GM10248 (cell line): ENCODE measurements around the gene AKAP14.

Experiments used
- CTCF ChIA-PET: fragments of 300-600 bp; sonication (Branson Sonifier 250); formaldehyde crosslinking; extraction: SDS; loops from one replicate; lab custom pipeline; 2021; ENCODE audit warnings: antibody characterized with exemption; lab: Yijun Ruan, JAX
- POLR2A ChIA-PET: fragments of 350-650 bp; sonication (Branson Sonifier 250); formaldehyde crosslinking; extraction: SDS; loops from one replicate; lab custom pipeline; 2020; ENCODE audit warnings: antibody characterized with exemption; lab: Yijun Ruan, JAX
- DNase-seq: peaks from one replicate; pipeline ENCODE4 v3.0.0; 2012; ENCODE audit errors: extremely low spot score
- TF ChIP-seq, protein P1 (sequence below): IDR thresholded peaks from 2 replicates; pipeline ENCODE4 v1.5.1; 2012; ENCODE audit warnings: mild to moderate bottlenecking, low read depth; ENCODE audit errors: extremely low read depth, missing control alignments, control extremely low read depth

Gene AKAP14

GRCh38 chrX:119895843-119896326, at the start of gene AKAP14:
AKAP14 (plus strand) TSS chrX:119895893; CDS start chrX:119903224, 7,331 bp downstream.
- POLR2A ChIA-PET, result no interaction called here
- TF ChIP-seq, protein P1, sequence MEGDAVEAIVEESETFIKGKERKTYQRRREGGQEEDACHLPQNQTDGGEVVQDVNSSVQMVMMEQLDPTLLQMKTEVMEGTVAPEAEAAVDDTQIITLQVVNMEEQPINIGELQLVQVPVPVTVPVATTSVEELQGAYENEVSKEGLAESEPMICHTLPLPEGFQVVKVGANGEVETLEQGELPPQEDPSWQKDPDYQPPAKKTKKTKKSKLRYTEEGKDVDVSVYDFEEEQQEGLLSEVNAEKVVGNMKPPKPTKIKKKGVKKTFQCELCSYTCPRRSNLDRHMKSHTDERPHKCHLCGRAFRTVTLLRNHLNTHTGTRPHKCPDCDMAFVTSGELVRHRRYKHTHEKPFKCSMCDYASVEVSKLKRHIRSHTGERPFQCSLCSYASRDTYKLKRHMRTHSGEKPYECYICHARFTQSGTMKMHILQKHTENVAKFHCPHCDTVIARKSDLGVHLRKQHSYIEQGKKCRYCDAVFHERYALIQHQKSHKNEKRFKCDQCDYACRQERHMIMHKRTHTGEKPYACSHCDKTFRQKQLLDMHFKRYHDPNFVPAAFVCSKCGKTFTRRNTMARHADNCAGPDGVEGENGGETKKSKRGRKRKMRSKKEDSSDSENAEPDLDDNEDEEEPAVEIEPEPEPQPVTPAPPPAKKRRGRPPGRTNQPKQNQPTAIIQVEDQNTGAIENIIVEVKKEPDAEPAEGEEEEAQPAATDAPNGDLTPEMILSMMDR, result no peak
- no peak for DNase-seq
- CTCF ChIA-PET, result interaction anchor here (0.8 kb wide), 1 partner anchor 8 kb away, joined by 3 read pairs; no protein-coding TSS in a partner anchor

DNA sequence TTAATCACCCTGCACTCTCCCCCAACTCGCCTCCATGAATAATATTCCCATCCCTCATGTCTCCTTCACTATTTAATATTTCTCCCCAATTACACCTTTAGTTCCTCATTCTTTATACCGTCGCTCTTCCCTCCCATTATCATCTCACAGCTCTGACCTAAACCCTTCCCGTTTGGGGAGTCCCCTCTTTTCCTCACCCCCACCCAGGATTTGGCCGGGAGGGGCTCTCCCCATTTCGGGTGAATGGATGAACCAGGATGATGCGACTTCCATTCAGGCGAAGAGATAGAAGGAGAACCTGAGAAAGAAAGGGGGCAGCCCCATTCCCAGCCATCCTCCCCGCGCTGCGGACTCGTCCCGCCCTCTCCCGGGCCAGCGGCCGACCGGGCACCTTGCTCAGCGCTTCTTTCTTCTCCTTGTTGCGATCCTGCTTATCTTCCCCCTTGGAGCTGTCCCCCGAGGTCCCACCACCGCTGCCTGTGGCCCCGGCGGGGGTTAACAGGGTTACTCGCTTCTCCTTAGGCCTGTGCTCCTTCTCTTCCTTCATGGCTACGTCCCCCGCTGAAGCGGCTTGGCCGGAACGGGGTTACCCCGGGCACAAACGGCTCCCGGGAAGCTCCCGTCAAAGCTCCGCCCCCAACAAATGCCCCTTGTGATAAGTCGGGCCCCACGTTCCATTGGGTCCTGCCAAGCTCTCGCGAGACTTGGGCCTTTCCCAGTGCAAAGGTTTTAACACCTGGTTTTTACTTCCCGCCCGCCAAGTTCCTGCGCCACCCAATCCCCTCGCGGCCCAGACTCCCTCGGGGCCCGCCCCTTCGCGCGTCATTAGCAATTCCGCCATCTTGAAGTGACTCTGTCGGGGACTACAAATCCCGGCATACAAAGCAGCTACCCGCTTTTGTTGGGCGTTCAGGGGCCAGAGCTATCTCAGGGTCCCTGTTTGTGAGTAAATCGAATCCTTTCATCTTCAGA, 43.0 kb upstream of the AKAP14 start, which contains the start of gene UPF3B:
Gene UPF3B (minus strand): TSS at position 582 of the 972 bp plus-strand sequence. CDS start 35 bp downstream, at position 547.
- POLR2A ChIA-PET, result interaction anchor here (0.5 to 1.3 kb wide), 6 partner anchors 9 to 64 kb away, joined by 3 to 16 read pairs (median 4); partner anchors contain the start of genes NDUFA1, RNF113A and RPL39
- DNase-seq, result peak; percentile 93
- CTCF ChIA-PET, result interaction anchor here (1.0 kb wide), 1 partner anchor 11 kb away, joined by 5 read pairs; no protein-coding TSS in a partner anchor

GRCh38 chrX:119853444-119853843, 42.2 kb upstream of the AKAP14 start:
- ChIA-PET POLR2A (interaction anchor here (0.5 to 1.3 kb wide), 6 partner anchors 8 to 65 kb away, joined by 3 to 16 read pairs (median 4); partner anchors contain the start of genes NDUFA1, RNF113A and RPL39), CTCF (interaction anchor here (1.0 kb wide), 1 partner anchor 12 kb away, joined by 5 read pairs; no protein-coding TSS in a partner anchor)
- TF ChIP-seq, protein P1, result no peak
- no peak for DNase-seq

More for the DNA sequence above, 43.0 kb upstream of the AKAP14 start, which contains the start of gene UPF3B:
- TF ChIP-seq, protein P1, result no peak

DNA sequence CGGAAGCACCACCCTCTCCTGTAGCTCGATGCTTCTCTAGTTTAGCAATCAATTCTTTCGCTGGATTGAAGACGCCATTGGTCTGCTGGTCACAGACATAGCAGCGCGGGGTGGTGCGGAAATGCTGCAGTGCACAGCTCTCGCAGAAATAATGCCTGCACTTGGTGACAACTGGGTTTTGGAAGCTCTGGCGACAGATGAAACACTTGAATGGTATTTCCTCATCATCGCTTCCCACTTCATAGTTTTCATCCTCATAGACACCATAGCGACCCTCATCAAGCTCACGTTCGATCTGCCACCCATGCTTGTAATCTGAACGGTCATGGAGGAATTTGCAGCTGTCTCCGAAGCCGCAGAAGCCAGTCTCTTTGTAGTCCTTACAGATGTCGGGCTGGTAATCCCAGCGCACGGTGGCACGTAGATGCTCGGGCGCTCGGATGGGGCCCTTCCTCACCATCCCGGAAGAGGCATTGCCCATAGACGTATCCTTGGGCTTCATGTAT, 25.0 kb upstream of the AKAP14 start:
- ChIA-PET POLR2A (interaction anchor here (1.3 to 2.6 kb wide), 3 partner anchors 18 to 81 kb away, joined by 3 to 17 read pairs (median 6); partner anchors contain the start of genes RPL39 and UPF3B), CTCF (interaction anchor here (1.1 to 2.5 kb wide), 4 partner anchors 10 to 91 kb away, joined by 3 to 8 read pairs (median 5); no protein-coding TSS in a partner anchor)
- no peak for DNase-seq
- TF ChIP-seq, protein P1, result no peak

GRCh38 chrX:119871245-119871598, 24.5 kb upstream of the AKAP14 start:
- no peak for DNase-seq
- CTCF ChIA-PET, result interaction anchor here (1.8 to 2.5 kb wide), 2 partner anchors 12 to 16 kb away, joined by 6 to 8 read pairs; no protein-coding TSS in a partner anchor
- POLR2A ChIA-PET, result interaction anchor here (1.3 to 2.6 kb wide), 3 partner anchors 18 to 82 kb away, joined by 3 to 17 read pairs (median 6); partner anchors contain the start of genes RPL39 and UPF3B
- TF ChIP-seq, protein P1, result no peak
